Activated gamma-delta T cell treated with Interleukin-2 at 50 U/mL for 16 hours (primary cell): Measurements from ENCODE around the gene IGFN1.
"Not testable (repeated sequence)": the region's sequence is repeated elsewhere in the genome, so short reads cannot be mapped to it uniquely, and the experiment has no call there.

ENCODE experiments used
- DNase-seq: peaks from one replicate; pipeline ENCODE4 v3.0.0-alpha.2; 2020

The IGFN1 gene

DNA sequence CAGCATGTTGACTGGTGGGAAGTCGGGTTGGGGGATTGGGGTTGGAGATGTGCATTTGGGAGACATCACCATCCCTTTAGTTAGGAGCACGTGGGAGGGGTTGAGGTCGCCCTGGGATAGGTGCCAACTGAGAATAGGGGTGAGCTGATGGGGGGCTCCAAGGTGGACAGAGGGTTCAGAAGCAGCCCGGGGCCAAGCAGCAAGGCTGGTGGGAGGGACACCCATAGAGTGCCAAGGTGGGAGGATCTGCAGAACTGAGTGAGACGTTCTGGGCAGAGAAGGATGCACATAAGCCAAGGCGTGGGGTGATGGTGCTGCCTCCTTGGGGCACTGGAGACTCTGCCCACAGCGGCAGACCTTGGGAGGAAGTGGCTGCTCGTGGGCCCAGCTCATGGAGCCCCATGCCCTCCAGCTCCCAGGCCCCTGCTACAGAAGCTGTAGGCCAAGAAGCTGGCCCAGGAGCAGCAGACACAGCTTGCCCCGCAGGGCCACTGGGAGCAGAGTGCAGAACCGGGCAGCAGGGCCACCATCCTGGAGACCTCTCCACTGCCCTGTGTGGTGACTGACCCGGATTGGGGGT is 61.3 kb downstream of the IGFN1 start:
- no peak for DNase-seq

DNA sequence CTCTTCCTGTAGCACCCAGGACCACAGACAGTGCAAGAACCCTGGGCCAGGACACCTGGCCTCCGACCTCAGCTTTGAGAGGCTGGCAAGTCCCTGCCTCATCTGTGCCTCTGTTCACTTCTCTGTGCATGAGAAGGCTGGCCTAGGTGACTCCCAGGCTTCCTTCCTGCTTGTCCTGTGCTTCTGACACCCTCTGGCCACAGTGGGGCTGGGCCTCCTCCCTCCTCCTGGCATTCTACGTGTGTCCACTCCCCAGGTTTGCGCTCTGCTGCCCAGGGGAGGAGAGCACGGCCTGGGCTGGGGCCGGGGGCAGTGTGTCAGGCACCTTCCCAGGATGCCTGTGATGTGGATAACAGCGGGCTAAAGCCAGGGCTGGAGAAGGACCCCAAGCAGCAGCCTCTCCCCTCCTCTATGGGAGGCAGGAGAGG is 62.3 kb downstream of the IGFN1 start:
- DNase-seq: no peak

GRCh38 chr1:201253411-201253810 is 62.8 kb downstream of the IGFN1 start:
- DNase-seq: no peak

DNA sequence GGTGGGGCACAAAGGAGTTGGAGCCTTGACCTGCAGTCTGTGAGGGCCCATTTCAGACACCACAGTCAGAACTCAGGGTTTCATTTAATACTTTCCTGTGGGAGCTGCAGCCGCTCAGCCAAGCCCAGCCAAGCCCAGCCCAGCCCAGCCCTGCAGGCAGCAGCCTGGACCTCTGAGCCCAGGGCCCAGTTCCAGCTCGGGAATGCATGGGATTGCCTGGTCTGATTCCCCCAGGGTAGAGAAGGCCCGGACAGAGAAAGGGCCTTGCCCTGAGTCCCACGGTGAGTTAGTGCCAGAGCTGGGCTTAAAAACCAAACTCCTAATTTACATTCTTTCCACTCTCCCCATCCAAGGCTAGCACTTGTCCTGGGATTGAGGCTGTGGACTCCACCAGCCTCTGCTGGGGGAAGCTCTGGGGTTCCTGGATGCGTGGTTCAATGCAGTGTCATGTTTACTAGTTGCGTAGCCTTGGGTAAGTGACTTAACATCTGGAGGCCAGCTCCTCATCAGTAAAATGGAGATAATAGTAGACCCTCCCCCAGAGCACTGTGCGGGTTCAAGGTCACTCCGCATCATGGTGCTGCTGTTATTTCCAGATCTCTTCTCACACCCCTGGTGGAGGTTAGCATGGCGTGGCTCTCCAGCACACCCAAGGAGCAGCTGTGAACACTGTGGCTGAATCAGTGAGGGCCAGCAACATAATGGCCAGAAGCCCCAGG is 63.4 kb downstream of the IGFN1 start:
- DNase-seq: no peak

- peak; percentile 63 for DNase-seq
Measured at GRCh38 chr1:201254625-201255478, 64.2 kb downstream of the IGFN1 start.

GRCh38 chr1:201255479-201256362 is 65.1 kb downstream of the IGFN1 start:
- DNase-seq: no peak

DNA sequence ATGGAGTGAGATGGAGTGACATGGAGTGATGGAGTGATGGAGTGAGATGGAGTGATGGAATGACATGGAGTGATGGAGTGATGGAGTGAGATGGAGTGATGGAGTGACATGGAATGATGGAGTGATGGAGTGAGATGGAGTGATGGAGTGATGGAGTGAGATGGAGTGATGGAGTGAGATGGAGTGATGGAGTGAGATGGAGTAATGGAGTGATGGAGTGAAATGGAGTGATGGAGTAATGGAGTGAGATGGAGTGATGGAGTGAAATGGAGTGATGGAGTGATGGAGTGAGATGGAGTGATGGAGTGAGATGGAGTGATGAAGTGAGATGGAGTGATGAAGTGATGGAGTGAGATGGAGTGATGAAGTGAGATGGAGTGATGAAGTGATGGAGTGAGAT is 67.5 kb downstream of the IGFN1 start:
- not testable (repeated sequence) for DNase-seq

DNA sequence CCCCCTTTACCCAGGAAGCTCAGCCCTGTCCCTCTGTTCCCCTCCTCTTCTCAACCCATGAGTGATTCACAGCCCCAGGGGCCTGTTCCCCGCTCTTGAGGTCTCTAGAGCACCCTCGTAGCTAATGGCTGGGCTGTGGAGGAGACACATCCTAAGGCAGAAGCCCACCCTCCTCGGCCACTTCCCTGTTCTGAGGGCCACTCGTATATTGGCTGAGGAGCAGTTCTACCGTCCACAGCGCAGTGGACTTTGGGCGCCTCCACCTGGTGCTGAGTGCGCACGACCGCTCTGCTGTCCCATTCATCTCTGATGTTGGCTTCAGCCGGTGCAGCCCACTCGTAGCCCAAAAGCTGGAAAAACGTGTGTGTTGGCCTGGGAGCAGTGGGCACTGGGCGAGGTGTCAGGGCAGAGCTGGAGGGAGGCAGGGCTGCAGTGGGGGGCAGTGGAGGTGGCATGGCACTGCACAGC is 68.2 kb downstream of the IGFN1 start:
- DNase-seq: no peak

- DNase-seq: no peak
Measured at GRCh38 chr1:201259476-201260235, 69.0 kb downstream of the IGFN1 start.

GRCh38 chr1:201260236-201260590 is 69.6 kb downstream of the IGFN1 start:
- no peak for DNase-seq

DNA sequence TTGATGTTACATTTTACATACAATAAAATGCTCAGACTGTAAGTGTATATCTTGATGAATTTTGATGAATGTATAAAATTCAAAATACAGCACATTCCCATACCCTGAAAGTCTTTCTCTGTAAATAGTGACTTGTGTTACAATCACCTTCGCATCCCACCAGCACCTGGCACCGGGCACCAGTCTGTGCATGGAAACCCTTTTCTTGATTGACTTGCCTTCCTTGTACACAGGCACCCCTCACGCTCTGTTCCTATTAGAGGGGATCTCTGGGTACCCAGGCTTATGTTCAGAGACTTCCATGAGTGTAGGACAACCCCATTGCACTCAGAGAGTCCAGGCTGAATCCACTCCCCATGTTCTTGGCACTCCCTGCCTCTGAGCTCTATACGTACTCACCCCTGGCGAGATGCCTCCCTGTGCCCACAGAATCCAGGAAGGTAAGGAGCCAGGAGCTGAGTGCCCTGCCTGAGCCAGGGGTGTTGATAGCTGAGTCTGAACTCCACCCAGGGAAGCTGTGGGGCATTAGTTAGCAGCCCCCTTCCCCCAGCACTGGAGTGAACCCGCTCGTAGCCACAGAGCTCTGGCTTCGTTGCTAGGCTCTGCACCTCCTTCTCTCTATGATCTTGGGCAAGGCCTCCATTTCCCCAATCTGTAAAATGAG is 70.2 kb downstream of the IGFN1 start:
- DNase-seq: no peak

- no peak for DNase-seq
Measured at GRCh38 chr1:201261771-201262547, 71.3 kb downstream of the IGFN1 start.

DNA sequence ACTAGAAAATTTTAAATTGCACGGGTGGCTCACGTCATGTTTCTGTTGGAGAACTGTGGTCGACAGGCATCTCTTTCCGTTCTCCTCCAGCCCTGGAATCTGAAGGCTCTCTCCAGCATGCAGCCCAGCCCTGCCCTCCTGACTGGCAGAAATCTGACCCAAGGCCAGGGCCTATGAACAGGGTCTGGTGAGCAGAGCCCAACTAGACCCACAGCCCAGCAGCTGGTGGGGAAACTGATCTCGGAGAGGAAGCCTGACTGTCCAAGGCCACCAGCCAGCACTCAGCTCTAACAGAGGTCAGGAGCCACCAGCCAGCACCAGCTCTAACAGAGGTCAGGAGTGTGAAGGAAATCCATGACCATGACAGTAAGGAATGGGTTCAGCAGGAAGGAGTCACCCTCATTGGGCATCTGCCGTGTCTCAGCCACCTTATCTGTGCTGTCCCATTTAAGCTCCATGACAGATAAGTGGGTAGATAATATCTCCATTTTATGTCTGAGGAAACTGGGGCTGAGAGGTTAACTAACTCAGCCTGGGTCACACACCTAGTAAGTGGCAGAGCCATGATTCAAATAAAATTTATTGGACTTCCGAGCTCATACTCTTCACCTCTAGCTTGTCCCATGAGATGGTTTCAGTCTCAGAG is 72.5 kb downstream of the IGFN1 start:
- no peak for DNase-seq

DNA sequence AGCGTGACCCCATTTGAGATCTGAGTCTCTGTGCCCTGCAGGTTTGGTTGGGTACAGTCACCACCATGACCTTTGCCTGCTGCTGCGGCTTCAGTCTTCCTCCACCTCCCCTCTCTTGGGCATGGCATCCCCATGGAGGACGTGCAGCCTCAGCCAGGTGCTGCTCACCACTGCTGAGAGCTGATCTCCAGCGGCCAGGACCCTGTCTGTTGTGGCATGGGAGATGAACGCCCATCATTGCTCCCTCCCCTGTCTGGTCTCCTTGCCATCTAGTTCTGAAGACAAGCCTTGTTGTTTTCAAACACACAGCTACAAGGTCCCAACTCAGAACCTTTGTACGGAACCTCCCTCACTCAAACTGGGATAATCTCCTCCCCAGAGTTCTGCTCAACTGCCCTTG is 73.4 kb downstream of the IGFN1 start:
- no peak for DNase-seq

DNA sequence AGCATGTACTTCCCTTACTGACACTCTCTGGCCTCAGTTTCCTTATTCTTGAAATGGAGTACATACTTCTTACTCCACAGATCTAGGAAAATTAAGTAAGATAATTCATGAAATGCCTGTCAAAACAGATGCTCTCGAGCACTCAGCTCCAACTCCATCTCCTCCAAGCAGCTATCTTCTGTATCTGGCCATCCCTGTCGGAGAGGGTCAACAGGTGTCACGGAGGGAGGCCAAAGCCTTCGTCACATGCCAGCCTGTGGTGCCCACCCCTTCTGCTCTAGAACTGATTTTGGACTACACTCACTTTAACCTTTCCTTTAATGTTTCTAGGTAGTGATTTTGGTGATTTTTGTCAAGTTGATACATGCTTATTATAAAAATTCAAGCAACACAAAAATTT is 73.9 kb downstream of the IGFN1 start:
- no peak for DNase-seq

- no peak for DNase-seq
Measured at GRCh38 chr1:201265756-201266155, 75.1 kb downstream of the IGFN1 start.

- no peak for DNase-seq
Measured at GRCh38 chr1:201266276-201266675, 75.7 kb downstream of the IGFN1 start.

DNA sequence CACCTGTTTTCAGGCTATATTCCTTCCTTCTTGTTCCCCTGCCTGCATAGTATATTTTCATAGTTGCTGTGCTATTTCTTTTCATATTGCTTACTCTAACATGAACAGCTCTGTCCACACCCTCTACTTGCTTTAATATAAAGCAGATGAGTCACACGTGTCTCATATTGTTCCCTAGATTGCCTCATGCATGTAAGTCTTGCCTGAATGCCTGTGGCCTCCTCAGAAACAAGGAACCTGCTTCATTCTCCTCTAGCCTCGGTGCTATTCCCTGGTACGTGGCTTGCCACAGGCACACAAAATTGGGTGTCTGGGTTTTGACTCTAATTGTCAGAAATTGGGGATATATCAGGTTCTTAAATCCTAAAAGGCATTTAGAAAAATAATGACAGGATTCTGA is 76.2 kb downstream of the IGFN1 start:
- DNase-seq: no peak

DNA sequence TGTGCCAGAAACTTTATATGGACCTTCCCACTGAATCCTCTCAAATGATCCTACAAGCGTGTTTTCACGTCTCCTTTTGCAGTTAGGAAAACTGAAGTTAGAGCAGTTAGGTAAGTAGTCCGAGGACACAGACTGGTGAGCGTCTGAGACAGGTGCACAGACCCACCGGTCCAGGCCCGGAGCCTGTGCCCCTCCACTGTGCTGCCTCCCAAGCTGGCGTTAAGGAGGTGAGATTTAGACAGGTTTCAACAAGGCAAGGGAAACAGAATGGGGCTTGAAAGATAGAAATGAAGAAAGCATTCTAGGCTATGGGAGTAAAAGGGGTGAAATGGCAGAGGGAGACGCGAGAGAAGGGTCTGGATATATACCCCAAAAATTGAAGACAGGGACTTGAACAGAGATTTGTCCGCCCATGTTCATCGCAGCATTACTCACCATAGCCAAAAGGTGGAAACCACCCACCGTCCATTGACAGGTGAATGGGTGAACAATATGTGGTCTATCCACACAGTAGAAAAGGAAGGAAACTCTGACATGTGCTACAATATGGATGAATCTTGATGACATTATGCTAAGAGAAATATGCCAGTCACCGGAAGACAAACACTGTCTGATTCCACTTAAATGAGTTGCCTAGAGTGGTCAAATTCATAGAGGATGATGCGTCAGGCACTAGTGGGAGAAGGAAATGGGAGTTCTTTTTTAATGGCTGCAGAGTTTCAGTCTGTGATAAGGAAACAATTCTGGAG is 77.0 kb downstream of the IGFN1 start:
- DNase-seq: no peak
